OCI-M2 (cell line): ENCODE measurements around the gene TRAF4.
"Not testable (repeated sequence)": the region's sequence is repeated elsewhere in the genome, so short reads cannot be mapped to it uniquely, and the experiment has no call there.

Experiments used
- DNase-seq: peaks from one replicate; lab custom pipeline; 2025; ENCODE audit not compliant: unreplicated experiment; lab: John Stamatoyannopoulos, UW

TRAF4 gene

GRCh38 chr17:28777178-28777577 lies 33.4 kb downstream of the TRAF4 start:
- DNase-seq: no peak

- not testable (repeated sequence) for DNase-seq
Observed at GRCh38 chr17:28779601-28780000, 35.8 kb downstream of the TRAF4 start.

GRCh38 chr17:28783161-28783560 lies 39.4 kb downstream of the TRAF4 start:
- no peak for DNase-seq

GRCh38 chr17:28788100-28788499 lies 44.3 kb downstream of the TRAF4 start:
- DNase-seq: no peak

GRCh38 chr17:28792877-28793661 lies 49.3 kb downstream of the TRAF4 start:
- DNase-seq: no peak

GRCh38 chr17:28794846-28795441 lies 51.1 kb downstream of the TRAF4 start:
- not testable (repeated sequence) for DNase-seq

GRCh38 chr17:28796062-28796461 lies 52.3 kb downstream of the TRAF4 start:
- no peak for DNase-seq
